AG08396 (cell line): ENCODE measurements around the gene SLC39A11.
"Not testable (repeated sequence)": the region's sequence is repeated elsewhere in the genome, so short reads cannot be mapped to it uniquely, and the experiment has no call there.

Experiments
- DNase-seq: peaks from one replicate; pipeline ENCODE4 v3.0.0; 2012; ENCODE audit warnings: low spot score, mixed read lengths

The SLC39A11 gene

GRCh38 chr17:73071066-73071999, 21.2 kb downstream of the SLC39A11 start:
- DNase-seq, result peak; percentile 61

- DNase-seq, result no peak
Observed at GRCh38 chr17:73069841-73070240, 22.6 kb downstream of the SLC39A11 start.

- no peak for DNase-seq
Observed at GRCh38 chr17:73069164-73069770, 23.2 kb downstream of the SLC39A11 start.

- peak; percentile 65 for DNase-seq
Observed at GRCh38 chr17:73068322-73069153, 23.9 kb downstream of the SLC39A11 start.

- peak; percentile 36 for DNase-seq
Observed at GRCh38 chr17:73067699-73068098, 24.8 kb downstream of the SLC39A11 start.

GRCh38 chr17:73067075-73067474, 25.4 kb downstream of the SLC39A11 start:
- DNase-seq, result no peak

- DNase-seq, result no peak
Observed at GRCh38 chr17:73066148-73066884, 26.2 kb downstream of the SLC39A11 start.

- DNase-seq, result no peak
Observed at GRCh38 chr17:73065376-73065775, 27.1 kb downstream of the SLC39A11 start.

GRCh38 chr17:73064084-73064938, 28.2 kb downstream of the SLC39A11 start:
- no peak for DNase-seq

- DNase-seq, result no peak
Observed at GRCh38 chr17:73062726-73063125, 29.8 kb downstream of the SLC39A11 start.

GRCh38 chr17:73061161-73061560, 31.3 kb downstream of the SLC39A11 start:
- no peak for DNase-seq

- no peak for DNase-seq
Observed at GRCh38 chr17:73060721-73061120, 31.8 kb downstream of the SLC39A11 start.

GRCh38 chr17:73059713-73060112, 32.8 kb downstream of the SLC39A11 start:
- not testable (repeated sequence) for DNase-seq

GRCh38 chr17:73058022-73058421, 34.5 kb downstream of the SLC39A11 start:
- no peak for DNase-seq

- DNase-seq, result no peak
Observed at GRCh38 chr17:73057196-73057595, 35.3 kb downstream of the SLC39A11 start.

- DNase-seq, result no peak
Observed at GRCh38 chr17:73052923-73053322, 39.6 kb downstream of the SLC39A11 start.

GRCh38 chr17:73050797-73051196, 41.7 kb downstream of the SLC39A11 start:
- DNase-seq, result no peak

- no peak for DNase-seq
Observed at GRCh38 chr17:73048170-73048569, 44.3 kb downstream of the SLC39A11 start.

GRCh38 chr17:73045724-73046123, 46.8 kb downstream of the SLC39A11 start:
- no peak for DNase-seq

GRCh38 chr17:73043686-73044581, 48.6 kb downstream of the SLC39A11 start:
- DNase-seq, result no peak
